KMS-11 (cell line): ENCODE measurements around the gene MUC2.

Experiments used
- H2AFZ ChIP-seq: fragments of 200-600 bp; sonication (generic); 2 replicates; pipeline ENCODE4 v1.6.1; 2016; ENCODE audit warnings: antibody characterized with exemption, mixed run types, low read depth
- H3K27ac ChIP-seq: fragments of 200-600 bp; sonication (generic); 2 replicates; pipeline ENCODE4 v1.6.1; 2016; ENCODE audit warnings: mild to moderate bottlenecking, mixed run types
- H3K27me3 ChIP-seq: fragments of 200-600 bp; sonication (generic); 2 replicates; pipeline ENCODE4 v1.6.1; 2017; ENCODE audit warnings: mild to moderate bottlenecking, low read depth, mixed run types, moderate library complexity; ENCODE audit not compliant: insufficient read depth
- H3K36me3 ChIP-seq: fragments of 200-600 bp; sonication (generic); 2 replicates; pipeline ENCODE4 v1.6.1; 2017; ENCODE audit warnings: mild to moderate bottlenecking, mixed run types; ENCODE audit not compliant: insufficient read depth
- H3K4me1 ChIP-seq: fragments of 200-600 bp; sonication (generic); 2 replicates; pipeline ENCODE4 v1.6.1; 2016; ENCODE audit warnings: mild to moderate bottlenecking, low read depth, mixed run types; ENCODE audit not compliant: poor library complexity, severe bottlenecking
- H3K4me2 ChIP-seq: fragments of 200-600 bp; sonication (generic); 2 replicates; pipeline ENCODE4 v1.7.0; 2016; ENCODE audit warnings: mild to moderate bottlenecking, mixed run types
- H3K4me3 ChIP-seq: fragments of 200-600 bp; sonication (generic); IDR thresholded peaks from 2 replicates; pipeline ENCODE4 v1.6.1; 2017; ENCODE audit warnings: low read depth, low read length, mixed read lengths; ENCODE audit not compliant: insufficient read depth
- H3K79me2 ChIP-seq: fragments of 200-600 bp; sonication (generic); 2 replicates; pipeline ENCODE4 v1.6.1; 2016; ENCODE audit warnings: low read depth, mixed run types; ENCODE audit not compliant: insufficient read depth
- H3K9ac ChIP-seq: fragments of 200-600 bp; sonication (generic); 2 replicates; pipeline ENCODE4 v1.6.1; 2016; ENCODE audit warnings: mild to moderate bottlenecking, mixed run types
- H4K20me1 ChIP-seq: fragments of 200-600 bp; sonication (generic); 2 replicates; pipeline ENCODE4 v1.6.1; 2016; ENCODE audit warnings: mild to moderate bottlenecking, mixed run types; ENCODE audit not compliant: insufficient read depth
- TF ChIP-seq, protein P1 (sequence below): fragments of 200-600 bp; sonication (generic); conservative IDR thresholded peaks from 2 replicates; pipeline ENCODE4 v1.6.1; 2017; ENCODE audit warnings: low read depth, mild to moderate bottlenecking, antibody characterized with exemption, low read length, moderate library complexity, mixed read lengths

MUC2 gene

DNA sequence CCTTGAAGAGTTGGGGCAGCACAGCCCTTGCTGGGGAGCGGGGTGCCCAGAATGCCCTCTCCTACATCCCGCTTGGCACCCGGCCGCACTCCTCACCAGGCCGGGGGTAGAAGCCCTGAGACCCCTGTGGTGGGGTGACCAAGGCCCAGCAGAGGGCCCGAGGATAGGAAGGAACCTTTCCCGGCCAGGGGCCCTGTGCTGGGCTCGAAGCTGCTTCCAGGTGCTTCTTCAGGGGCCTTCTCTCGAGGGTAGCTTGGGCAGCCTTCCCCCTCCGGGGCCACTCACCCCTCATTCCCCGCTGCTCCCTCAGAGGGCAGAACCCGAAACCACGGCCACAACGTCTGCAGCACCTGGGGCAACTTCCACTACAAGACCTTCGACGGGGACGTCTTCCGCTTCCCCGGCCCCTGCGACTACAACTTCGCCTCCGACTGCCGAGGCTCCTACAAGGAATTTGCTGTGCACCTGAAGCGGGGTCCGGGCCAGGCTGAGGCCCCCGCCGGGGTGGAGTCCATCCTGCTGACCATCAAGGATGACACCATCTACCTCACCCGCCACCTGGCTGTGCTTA, 752 bp downstream of the MUC2 start:
- Histone ChIP-seq H2AFZ (no peak overlapping the region), H3K4me3 (no peak overlapping the region), H3K4me1 (no peaks in the 10 kb centered on the region), H3K36me3 (no peaks in the 10 kb centered on the region), H3K27me3 (peaks cover 52% of the 10 kb centered on the region), H3K4me2 (no peak overlapping the region), H3K79me2 (no peaks in the 10 kb centered on the region), H4K20me1 (no peaks in the 10 kb centered on the region), H3K27ac (no peak overlapping the region), H3K9ac (no peak overlapping the region)
- TF ChIP-seq, protein P1, sequence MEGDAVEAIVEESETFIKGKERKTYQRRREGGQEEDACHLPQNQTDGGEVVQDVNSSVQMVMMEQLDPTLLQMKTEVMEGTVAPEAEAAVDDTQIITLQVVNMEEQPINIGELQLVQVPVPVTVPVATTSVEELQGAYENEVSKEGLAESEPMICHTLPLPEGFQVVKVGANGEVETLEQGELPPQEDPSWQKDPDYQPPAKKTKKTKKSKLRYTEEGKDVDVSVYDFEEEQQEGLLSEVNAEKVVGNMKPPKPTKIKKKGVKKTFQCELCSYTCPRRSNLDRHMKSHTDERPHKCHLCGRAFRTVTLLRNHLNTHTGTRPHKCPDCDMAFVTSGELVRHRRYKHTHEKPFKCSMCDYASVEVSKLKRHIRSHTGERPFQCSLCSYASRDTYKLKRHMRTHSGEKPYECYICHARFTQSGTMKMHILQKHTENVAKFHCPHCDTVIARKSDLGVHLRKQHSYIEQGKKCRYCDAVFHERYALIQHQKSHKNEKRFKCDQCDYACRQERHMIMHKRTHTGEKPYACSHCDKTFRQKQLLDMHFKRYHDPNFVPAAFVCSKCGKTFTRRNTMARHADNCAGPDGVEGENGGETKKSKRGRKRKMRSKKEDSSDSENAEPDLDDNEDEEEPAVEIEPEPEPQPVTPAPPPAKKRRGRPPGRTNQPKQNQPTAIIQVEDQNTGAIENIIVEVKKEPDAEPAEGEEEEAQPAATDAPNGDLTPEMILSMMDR, result no peak

DNA sequence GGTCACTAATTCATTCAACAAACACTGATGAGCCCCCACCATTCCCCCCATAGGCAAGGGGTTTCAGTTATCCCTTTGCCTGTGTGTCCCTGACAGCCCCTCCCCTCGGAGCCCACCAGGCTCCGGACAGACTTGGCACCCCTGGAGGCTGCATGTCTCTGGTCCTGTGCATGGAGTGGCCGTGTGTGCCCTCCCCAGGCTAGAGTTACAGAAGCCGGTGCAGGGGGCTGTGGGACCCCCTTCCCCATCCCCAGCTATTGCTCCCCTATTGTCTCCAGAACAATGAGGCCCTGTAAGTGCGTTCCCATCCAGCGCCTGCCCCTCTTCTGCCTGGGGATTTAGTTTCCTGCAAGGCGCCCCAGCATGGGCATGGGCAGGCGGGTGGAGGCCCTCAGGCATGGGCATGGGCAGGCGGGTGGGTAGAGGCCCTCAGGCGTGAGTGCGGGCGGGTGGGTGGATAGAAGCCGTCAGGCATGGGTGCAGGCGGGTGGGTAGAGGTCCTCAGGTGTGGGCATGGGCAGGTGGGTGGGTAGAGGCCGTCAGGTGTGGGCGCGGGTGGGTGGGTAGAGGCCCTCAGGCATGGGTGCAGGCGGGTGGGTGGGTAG, 1.5 kb downstream of the MUC2 start:
- no peak overlapping the region for H2AFZ ChIP-seq
- no peak overlapping the region for H3K9ac ChIP-seq
- TF ChIP-seq, protein P1, result no peak
- H3K4me1 ChIP-seq, result no peaks in the 10 kb centered on the region
- no peaks in the 10 kb centered on the region for H3K36me3 ChIP-seq
- peaks cover 47% of the 10 kb centered on the region for H3K27me3 ChIP-seq
- H4K20me1 ChIP-seq, result no peaks in the 10 kb centered on the region
- H3K27ac ChIP-seq, result no peak overlapping the region
- H3K4me2 ChIP-seq, result no peak overlapping the region
- no peak overlapping the region for H3K4me3 ChIP-seq
- H3K79me2 ChIP-seq, result no peaks in the 10 kb centered on the region

DNA sequence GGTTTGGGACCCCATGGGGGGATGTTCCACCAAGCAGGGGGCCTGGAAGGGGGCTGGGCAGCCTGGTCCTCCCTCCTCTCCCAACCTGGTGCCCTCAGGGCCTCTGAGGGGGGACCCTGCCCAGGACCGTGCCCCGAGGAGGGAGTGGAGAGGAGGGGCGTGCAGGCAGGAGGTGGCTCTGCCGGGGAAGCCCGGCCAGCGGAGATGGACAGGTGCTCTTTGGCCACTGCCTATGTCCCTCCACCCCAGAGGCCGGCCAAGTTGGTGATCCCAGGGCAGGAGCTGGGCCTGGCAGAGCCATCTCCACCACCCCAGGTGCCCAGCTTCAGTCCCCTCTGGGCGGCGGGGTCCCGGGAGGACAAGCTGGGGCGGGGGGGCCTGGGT, 2.4 kb downstream of the MUC2 start:
- H2AFZ ChIP-seq, result no peak overlapping the region
- H4K20me1 ChIP-seq, result no peaks in the 10 kb centered on the region
- H3K4me3 ChIP-seq, result no peak overlapping the region
- no peak overlapping the region for H3K9ac ChIP-seq
- no peak overlapping the region for H3K4me2 ChIP-seq
- TF ChIP-seq, protein P1, result no peak
- no peak overlapping the region for H3K27ac ChIP-seq
- no peaks in the 10 kb centered on the region for H3K4me1 ChIP-seq
- peaks cover 38% of the 10 kb centered on the region for H3K27me3 ChIP-seq
- H3K36me3 ChIP-seq, result no peaks in the 10 kb centered on the region
- H3K79me2 ChIP-seq, result no peaks in the 10 kb centered on the region

DNA sequence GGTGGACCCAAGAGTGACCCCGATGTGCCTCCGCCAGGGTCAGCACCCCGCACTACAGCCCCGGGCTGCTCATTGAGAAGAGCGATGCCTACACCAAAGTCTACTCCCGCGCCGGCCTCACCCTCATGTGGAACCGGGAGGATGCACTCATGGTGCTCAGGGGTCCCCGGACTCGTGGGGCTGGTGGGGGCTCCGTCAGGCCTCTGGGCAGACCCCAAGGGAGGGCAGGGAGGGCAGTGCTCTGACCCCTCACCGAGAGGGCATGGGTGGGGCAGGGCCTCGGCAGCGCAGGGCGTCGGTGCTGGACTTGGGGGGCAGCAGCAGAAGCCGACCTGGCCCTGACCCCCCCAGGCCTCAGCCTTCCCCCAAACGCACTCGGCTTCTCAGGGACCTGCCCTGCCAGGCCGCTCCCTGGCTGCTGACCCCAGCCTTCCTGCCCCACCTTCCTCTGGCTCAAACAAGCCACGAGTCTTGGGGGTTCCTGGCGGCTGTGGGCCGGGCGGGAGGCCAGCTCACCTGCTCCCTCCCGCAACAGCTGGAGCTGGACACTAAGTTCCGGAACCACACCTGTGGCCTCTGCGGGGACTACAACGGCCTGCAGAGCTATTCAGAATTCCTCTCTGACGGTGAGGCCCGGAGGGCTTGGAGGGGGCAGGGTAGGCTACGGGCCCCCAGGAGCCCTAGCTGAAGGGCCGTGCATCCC, 2.9 kb downstream of the MUC2 start:
- no peaks in the 10 kb centered on the region for H3K36me3 ChIP-seq
- H3K27me3 ChIP-seq, result peaks cover 34% of the 10 kb centered on the region
- H3K4me3 ChIP-seq, result no peak overlapping the region
- no peak overlapping the region for H3K4me2 ChIP-seq
- H3K27ac ChIP-seq, result no peak overlapping the region
- no peaks in the 10 kb centered on the region for H4K20me1 ChIP-seq
- TF ChIP-seq, protein P1, result no peak
- H2AFZ ChIP-seq, result no peak overlapping the region
- H3K9ac ChIP-seq, result no peak overlapping the region
- H3K79me2 ChIP-seq, result no peaks in the 10 kb centered on the region
- no peaks in the 10 kb centered on the region for H3K4me1 ChIP-seq
